ENCODE measurements around the gene CAST. TPM values are rescaled to one million over a fixed set of nuclear protein-coding genes. Genes with fewer than 3 reads are reported as not detected.

CAST gene
- total RNA-seq, 2 donors from 2014 or later, result 33.5 to 36.2 TPM

DNA sequence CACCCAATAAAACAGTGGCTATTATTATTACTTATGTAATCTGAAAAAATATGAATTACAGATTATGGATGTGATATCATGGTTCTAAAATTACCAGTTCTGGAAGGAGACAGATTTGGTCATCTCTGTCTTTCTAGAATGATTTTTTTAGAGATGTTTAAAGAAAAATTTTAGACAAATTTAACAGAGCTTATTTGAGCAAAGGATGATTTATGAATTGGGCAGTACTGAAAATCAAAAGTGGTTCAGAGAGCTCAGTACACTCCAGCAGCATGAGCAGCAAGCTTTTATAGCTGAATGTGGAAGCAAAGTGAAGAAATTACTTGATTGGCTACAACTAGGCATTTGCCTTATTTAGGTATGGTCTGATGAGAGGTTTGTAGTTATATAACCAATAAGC, 11.0 kb downstream of the CAST start:
- TF ChIP-seq, protein P1, sequence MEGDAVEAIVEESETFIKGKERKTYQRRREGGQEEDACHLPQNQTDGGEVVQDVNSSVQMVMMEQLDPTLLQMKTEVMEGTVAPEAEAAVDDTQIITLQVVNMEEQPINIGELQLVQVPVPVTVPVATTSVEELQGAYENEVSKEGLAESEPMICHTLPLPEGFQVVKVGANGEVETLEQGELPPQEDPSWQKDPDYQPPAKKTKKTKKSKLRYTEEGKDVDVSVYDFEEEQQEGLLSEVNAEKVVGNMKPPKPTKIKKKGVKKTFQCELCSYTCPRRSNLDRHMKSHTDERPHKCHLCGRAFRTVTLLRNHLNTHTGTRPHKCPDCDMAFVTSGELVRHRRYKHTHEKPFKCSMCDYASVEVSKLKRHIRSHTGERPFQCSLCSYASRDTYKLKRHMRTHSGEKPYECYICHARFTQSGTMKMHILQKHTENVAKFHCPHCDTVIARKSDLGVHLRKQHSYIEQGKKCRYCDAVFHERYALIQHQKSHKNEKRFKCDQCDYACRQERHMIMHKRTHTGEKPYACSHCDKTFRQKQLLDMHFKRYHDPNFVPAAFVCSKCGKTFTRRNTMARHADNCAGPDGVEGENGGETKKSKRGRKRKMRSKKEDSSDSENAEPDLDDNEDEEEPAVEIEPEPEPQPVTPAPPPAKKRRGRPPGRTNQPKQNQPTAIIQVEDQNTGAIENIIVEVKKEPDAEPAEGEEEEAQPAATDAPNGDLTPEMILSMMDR (conservative IDR thresholded peaks at IDR 0.05), result no peak
- Mint-ChIP-seq H3K4me3 (no peak overlapping the region), H3K36me3 (ENCODE audit: low read depth) (no peaks in the 10 kb centered on the region), H3K9me3 (no peaks in the 10 kb centered on the region), H3K27ac (no peak overlapping the region), H3K27me3 (ENCODE audit: insufficient read depth) (peaks cover 3% of the 10 kb centered on the region), H3K4me1 (peaks cover 2% of the 10 kb centered on the region)
- no peaks in the 10 kb centered on the region for H3K36me3 ChIP-seq (ENCODE audit: control insufficient read depth, insufficient read depth, low read length)
- DNase-seq, result no peak
- H3K4me3 ChIP-seq (ENCODE audit: low read length), result no peak overlapping the region
- no peaks in the 10 kb centered on the region for H3K9me3 ChIP-seq (ENCODE audit: control insufficient read depth, low read length)
- no peaks in the 10 kb centered on the region for H3K4me1 ChIP-seq (ENCODE audit: control insufficient read depth, insufficient read depth, low read length)
- no peaks in the 10 kb centered on the region for H3K27me3 ChIP-seq (ENCODE audit: control insufficient read depth, insufficient read depth, low read length, poor library complexity, severe bottlenecking)
- H3K27ac ChIP-seq (ENCODE audit: low read depth, low read length), result no peak overlapping the region
- no peak overlapping the region for H3K9ac ChIP-seq (ENCODE audit: extremely low read depth, low read length, poor library complexity, severe bottlenecking)

DNA sequence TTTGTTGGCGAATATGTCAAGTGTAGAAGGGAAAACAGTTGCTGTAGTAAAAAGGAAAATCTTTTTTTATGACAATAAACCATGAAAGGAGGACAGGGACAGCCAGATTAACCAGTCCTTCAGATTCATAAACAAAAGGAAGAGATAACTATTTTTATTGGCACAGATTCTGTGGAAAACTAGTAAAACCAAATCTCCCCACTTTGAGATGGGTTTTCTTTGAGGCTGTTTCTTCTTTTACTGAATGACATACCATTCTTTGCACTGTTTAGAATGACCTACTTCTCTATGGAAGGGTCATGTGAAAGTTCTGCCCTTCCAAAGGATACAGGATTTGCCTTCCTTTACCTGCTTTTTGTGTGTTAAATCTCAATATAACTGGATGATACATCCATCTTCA, 13.7 kb downstream of the CAST start:
- Histone ChIP-seq H3K9ac (ENCODE audit: extremely low read depth, low read length, poor library complexity, severe bottlenecking) (no peak overlapping the region), H3K27me3 (ENCODE audit: control insufficient read depth, insufficient read depth, low read length, poor library complexity, severe bottlenecking) (no peaks in the 10 kb centered on the region), H3K4me1 (ENCODE audit: control insufficient read depth, insufficient read depth, low read length) (no peaks in the 10 kb centered on the region), H3K27ac (ENCODE audit: low read depth, low read length) (no peak overlapping the region), H3K36me3 (ENCODE audit: control insufficient read depth, insufficient read depth, low read length) (no peaks in the 10 kb centered on the region), H3K4me3 (ENCODE audit: low read length) (no peak overlapping the region), H3K9me3 (ENCODE audit: control insufficient read depth, low read length) (no peaks in the 10 kb centered on the region)
- Mint-ChIP-seq H3K4me3 (no peak overlapping the region), H3K36me3 (ENCODE audit: low read depth) (no peaks in the 10 kb centered on the region), H3K27me3 (ENCODE audit: insufficient read depth) (peaks cover under 1% of the 10 kb centered on the region), H3K9me3 (no peaks in the 10 kb centered on the region), H3K27ac (no peak overlapping the region), H3K4me1 (peaks cover 2% of the 10 kb centered on the region)
- 92 to 100% methylated on average over 1 of the region's 1 CpG for WGBS, 2 experiments (ENCODE audit: insufficient coverage in 1 of 2, insufficient read length in 1 of 2)
- TF ChIP-seq, protein P1 (conservative IDR thresholded peaks at IDR 0.05), result no peak
- no peak for DNase-seq

DNA sequence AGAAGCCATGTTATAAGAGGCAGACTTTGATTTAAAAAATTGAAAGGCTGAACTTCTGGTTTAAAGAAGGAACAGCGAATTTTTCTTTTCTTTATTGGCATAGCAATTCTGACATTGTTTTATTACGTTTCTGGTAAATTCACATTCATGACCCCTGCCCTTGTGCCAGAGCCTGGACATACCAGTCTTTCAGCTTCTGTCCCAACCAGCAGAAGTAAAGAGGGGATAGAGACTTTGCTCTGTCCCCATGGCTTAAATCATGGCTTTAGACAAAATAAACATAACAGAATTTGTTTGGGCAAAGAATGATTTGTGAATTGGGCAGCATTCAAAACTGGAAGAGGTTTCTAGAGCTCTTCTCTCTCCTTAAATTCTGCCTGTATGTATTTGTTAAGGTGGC, 15.3 kb downstream of the CAST start:
- Mint-ChIP-seq H3K27ac (no peak overlapping the region), H3K4me3 (no peak overlapping the region), H3K36me3 (ENCODE audit: low read depth) (no peaks in the 10 kb centered on the region), H3K4me1 (peaks cover 2% of the 10 kb centered on the region), H3K9me3 (no peaks in the 10 kb centered on the region), H3K27me3 (ENCODE audit: insufficient read depth) (no peaks in the 10 kb centered on the region)
- H3K4me3 ChIP-seq (ENCODE audit: low read length), result no peak overlapping the region
- WGBS, 2 experiments (ENCODE audit: insufficient coverage in 1 of 2, insufficient read length in 1 of 2), result 95 to 97% methylated on average over 2 of the region's 2 CpGs
- TF ChIP-seq, protein P1 (conservative IDR thresholded peaks at IDR 0.05), result no peak
- H3K9me3 ChIP-seq (ENCODE audit: control insufficient read depth, low read length), result no peaks in the 10 kb centered on the region
- no peak for DNase-seq
- H3K36me3 ChIP-seq (ENCODE audit: control insufficient read depth, insufficient read depth, low read length), result no peaks in the 10 kb centered on the region
- no peak overlapping the region for H3K27ac ChIP-seq (ENCODE audit: low read depth, low read length)
- H3K27me3 ChIP-seq (ENCODE audit: control insufficient read depth, insufficient read depth, low read length, poor library complexity, severe bottlenecking), result no peaks in the 10 kb centered on the region
- H3K9ac ChIP-seq (ENCODE audit: extremely low read depth, low read length, poor library complexity, severe bottlenecking), result no peak overlapping the region
- no peaks in the 10 kb centered on the region for H3K4me1 ChIP-seq (ENCODE audit: control insufficient read depth, insufficient read depth, low read length)
